NCI-H2227 (cell line): ENCODE results near the gene AFAP1.
A peak's percentile ranks its signal among the peaks of the same experiment; 100 is the strongest.
"Not testable (repeated sequence)": the region's sequence is repeated elsewhere in the genome, so short reads cannot be mapped to it uniquely, and the experiment has no call there.

Experiments
- DNase-seq: peaks from one replicate; lab custom pipeline; 2025; ENCODE audit not compliant: unreplicated experiment; lab: John Stamatoyannopoulos, UW

AFAP1 gene

DNA sequence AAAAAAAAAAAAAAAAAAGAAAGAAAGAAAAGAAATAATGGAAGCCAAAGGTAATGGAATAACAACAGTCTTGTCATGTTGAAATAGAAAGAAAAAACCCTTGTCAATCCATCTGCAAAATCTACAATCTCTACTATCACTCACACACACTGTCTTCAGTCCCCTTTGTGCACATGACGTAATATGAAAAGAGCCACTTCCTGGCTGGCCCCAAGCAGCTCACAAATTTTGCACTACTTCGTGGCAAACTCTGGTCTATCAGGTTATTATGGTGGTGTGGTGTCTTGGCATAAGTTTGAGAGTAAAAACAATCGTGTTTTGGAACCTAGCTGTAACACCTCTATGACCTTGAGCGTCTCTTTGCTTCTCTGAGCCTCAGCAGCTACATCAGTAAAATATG, 8.3 kb upstream of the AFAP1 start:
- no peak for DNase-seq

DNA sequence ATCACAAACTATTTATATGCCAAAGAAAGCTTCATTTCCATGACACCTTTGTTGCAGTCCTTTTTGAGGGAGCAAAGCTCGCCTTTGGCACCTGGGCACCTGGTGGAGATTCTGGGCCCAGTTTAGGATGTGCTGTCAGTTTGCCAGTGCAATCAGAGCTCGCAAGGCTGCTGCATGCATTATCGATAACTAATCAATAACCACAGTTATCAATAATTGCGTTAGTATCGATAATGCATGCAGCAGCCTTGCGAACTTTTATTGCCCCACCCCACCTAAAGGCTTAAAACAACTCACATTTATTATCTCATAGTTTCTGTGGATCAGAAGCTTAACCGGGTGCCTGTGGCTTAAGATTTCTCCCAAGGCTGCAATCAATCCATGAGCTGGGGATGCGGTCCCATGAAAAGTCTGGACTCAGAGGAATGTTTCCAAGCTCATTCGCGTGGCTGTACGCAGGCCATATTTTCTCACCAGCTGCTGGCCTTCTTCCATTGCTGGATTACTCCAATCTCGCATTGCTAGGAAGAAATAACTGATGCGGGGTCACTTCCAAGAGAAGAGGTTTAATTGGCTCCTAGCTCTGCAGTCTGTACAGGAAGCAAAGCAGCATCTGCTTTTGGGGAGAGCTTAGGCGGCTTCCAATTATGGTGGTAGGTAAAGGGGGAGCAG, 6.2 kb upstream of the AFAP1 start:
- DNase-seq = no peak

DNA sequence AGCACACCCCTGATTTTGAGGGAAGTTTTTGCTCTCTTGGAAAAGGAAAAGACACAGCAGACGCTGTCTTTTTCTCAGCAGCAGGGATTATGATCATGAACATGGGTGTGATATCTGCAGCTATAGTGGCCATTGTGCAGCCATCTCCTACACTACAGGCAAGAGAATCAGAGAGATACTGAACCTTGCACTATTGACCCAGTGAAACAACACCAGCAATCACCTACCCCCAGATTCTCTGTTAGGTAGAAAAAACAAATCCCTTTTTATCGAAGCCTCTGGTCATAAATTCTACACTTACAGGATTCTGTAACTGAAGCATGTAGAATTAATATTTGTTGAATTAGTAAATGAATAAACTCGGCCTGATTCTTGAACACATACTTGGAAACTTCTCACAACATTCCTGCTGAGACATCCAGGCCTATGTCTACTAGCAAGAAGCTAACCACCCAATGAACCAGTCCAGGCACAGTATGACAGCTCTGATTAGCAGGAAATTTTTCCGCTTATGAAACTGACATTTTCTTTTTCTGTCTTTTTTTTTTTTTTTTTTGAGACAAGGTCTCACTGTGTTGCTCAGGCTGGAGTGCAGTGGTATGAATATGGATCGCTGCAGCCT, 5.0 kb upstream of the AFAP1 start:
- DNase-seq = no peak

DNA sequence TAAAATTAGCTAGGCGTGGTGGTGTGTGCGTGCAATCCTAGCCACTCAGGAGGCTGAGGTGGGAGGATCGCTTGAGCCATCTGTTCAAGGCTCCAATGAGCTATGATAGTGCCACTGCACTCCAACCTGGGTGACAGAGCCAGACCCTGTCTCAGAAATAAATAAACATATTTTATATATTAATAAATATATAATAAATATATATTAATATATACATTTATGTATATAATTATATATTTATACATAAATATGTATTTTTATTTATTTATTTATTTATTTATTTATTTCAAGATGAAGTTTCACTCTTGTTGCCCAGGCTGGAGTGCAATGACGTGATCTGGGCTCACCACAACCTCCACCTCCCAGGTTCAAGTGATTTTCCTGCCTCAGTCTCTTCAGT, 4.0 kb upstream of the AFAP1 start:
- not testable (repeated sequence) for DNase-seq

DNA sequence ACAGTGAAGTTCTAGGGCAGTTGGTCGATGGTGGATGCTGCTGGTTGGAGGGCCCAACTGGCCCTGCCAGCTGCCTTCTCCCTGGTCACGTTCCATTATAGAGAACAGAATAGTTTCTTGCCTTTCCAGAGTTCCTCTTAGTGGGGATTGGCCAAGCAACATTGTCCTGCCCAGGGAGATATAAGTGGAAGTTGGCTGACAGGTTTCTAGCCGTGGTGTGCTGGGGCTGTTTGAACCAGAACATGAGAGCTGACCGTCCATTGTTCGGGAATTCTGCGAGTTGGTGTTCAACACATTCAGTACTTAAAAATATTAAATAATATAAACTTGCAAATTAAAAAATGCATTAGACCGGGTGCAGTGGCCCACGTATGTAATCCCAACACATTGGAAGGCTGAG, 3.5 kb upstream of the AFAP1 start:
- DNase-seq = no peak

DNA sequence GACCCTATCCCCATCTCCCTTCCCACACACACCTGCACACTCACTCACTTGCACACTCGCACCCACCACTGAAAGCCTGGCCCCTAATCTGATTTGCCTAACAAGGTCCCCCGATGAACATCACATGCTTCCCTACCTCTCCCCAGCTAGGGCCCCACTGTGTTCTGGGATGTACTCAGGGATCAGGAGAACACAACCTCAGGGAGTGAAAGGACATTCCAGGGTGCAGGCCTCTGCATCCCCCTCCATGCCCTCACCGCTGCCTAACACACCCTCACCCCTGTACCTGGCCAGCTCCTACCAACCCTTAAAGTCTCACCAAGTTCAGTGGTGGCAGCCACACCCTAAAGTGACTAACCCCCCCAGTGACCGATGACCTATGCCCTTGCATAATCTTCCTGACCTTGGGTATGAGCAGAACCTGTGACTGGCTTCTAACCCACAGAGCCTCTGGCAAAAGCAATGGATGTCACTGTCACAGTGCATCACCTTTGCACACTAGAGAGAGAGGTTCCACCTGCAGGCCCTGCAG, 2.4 kb upstream of the AFAP1 start:
- no peak for DNase-seq

DNA sequence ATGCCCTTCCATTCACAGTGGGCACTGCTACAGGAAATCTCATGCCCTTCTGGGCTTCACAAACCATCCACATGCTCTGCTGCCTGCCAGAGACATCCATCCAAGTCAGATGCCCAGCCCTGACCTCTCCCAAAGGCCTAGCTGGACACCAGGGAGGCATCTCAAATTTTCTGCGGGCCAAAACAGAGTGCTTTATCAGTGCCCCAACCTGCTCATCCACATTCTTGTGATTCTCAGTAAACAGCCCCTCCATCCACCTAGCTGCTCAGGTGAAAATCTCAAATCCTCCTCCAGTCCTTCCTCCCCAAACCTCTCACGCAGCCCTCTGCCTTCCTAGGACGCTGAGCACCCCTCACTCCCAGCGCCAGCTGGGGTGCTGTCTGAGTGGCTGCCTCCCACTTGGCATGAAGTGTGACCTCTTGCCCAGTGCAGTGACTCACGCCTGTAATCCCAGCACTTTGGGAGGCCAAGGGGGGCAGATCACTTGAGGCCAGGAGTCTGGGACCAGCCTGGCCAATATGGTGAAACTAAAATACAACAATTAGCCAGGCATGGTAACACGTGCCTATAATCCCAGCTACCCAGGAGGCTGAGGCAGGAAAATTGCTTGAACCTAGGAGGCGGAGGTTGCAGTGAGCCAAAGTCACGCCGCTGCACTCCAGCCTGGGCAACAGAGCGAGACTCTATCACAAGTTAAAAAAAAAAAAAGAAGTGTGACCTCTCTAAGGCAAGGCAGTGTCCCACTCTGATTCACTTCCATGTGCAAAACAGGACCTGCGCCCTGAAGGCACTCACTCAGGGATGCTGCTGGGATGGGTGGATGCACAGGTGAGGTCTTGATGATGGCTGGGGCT, 1.7 kb upstream of the AFAP1 start:
- DNase-seq = no peak

DNA sequence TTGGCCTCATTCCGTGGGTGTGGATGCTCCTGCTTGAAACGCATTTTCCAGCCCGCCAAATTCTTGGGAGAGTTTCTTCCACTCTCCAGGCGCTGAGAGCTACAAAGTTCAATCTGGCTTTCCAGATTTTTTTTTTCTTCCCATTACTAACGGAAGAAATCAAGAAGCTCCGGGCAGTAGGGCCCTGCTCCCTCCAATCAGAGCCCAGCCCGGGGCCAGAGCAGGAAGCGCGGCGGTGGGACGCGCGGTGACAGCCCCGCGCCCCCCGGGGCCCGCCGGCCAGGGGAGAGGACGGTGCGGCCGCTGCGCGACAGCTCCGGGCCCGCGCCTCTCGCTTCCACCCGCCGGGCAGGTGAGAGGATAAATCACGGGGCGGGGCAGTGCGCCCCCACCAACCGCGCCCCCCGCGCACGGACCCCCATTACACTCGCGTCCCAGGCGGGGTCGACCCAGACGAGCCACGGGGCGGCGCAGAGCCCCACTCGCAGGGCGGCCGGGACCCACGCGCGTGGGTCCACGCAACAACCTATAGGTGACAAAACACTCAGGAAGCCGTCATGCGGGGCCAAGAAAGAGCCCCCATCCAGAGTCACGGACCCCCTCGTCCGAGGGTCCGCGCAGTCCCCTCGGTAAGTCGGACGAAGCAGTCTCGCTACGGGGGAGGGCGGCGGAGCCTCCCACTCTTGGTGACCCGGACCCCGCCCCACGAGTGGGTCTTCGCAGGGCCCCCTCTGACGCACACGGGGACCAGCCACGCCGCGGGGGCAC, 868 bp downstream of the AFAP1 start:
- peak; percentile 17 for DNase-seq

DNA sequence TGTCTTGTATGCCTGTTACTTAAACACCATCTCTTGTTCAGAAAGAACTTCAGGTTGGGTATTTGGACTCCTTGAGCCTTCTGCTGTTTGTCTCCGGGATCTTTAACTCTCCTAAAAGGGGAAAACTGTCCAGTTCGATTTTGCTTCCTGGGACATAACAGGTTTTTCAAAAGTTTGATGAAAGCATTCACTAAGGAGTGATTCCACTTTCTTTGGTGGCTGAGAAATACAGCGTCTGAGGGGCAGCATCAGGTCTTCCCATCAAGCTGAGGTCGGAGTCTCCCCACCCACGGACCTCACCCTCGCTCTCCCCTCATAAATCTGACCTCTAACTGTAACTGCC, 1.4 kb downstream of the AFAP1 start:
- no peak for DNase-seq

DNA sequence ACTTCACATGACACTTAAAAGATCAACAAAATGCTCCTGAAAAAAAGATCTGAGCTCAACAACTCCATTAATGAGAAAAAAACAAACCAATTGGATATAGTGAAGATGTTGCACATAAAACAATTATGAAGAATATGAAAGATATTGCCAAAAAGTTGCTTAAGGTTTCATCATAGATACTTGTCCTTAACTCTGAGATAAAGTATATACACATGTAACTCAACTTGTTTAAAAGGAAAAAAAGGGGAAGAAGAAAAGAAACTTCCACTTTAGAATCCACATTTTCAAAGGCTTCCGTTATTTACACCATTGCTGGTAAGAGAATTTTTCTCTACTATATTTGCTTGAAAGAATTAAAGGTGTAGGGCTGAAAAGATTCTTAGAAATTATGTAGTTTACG, 2.7 kb downstream of the AFAP1 start:
- DNase-seq = no peak

DNA sequence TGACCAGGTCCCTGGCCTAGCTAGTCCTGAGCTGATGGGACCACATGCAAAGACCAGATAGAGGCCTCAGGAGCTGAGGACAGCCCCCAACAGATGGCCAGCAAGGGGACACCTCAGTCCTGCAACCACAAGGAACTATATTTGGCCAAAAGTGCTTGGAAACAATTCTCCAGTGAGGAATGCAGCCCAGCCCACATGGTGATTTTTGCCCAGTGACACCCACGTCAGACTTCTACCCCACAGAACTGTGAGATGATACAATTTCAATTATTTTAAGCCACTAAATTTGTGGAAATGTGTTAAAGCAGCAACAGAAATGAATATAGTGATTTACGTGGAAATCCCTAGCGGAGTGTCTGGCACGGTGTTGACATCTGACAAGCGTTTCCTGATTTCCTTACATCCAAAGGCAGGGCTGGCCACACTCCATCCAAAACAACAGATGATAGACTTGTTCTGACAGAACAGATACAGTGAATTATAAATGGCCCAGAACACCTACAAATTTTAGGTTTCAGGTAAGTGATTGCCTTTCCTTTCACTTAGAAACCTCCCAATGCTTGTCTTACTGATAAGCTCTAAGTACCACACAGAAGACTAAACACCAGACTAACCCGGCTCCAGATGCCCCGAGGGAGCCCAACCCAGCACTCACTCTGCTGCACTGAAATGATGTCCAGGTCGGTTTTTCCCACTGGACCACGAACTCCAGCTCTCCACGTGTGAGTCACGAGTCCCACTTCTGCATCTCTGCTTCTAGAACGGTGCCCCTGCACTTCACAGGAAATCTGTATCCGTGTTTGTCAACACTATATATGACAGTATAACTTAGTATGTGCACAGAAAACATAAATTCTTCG, 5.8 kb downstream of the AFAP1 start:
- no peak for DNase-seq

DNA sequence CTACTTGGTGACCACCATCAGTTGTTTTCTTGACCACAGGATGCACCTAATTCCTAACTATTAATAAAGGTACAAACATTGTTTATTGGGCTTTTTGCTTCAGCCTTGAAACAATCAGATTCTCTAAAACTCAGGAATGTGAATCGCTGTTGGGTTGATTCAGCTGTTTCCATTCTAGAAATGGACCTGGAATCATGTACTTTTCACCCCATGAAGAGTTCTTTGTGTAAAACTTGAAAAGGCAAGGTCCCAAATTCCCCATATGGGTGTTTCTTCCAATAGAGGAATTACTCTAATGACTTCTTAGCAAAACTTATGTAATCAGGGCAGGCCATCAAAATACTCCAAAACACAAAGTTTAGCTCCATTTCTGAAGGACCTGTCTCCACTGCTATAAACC, 7.4 kb downstream of the AFAP1 start:
- no peak for DNase-seq

DNA sequence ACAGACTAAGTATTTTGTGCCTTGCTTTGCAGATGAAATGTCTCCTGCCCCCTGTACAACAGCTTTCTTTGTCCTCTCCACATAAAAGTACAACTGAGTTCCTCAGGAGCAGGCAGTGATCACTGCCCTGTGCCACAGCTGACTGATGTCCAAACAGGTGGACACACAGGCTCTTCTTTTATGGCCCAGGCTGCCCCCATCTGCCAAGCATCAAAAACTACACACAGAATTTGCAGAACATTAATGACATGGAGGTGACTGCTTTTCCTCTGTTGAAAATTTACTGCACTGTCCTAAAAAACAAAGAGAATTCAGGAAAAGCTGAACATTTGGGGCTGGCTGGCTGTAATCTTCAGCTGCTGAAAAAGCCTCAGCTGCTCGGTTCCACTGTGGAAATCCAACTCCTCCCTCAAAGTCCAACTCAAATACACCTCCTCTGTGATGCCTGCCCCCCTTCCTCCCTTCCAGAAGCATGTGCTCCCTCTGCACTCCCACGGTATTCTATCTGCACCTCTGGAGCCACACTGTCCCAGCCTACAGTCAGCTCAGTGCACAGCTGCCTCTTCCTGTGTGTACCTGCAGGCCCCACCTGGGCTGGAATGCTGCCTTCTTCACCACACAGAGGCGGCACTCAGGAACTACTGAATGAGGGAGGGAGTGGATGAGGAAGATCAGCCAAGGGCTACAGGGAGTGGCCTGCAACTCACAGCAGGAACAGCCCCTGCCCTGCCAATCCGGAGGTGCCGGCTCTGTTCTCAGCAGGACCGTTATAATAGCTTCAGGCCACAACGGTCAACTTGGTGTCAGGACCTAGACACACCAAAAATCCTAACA, 10.3 kb downstream of the AFAP1 start:
- DNase-seq = no peak

DNA sequence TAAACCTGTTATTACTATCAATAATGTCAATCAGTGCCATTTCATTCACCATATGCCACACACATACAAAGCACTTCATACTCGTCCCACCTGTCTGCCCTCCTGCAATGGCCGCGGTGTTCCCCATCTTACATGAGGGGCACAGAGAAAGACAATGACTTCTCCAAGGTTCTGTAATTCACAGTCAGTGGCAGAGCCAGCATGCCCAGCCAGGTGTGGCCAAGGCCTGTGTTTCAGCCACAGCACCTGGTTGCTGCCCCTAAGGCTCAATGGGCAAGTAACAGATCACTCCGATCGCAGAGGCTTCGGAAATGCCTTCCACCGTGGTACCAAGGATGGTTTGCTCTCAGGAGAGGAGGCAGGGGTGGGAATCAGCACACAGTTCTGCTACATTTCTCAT, 10.9 kb downstream of the AFAP1 start:
- DNase-seq = no peak

DNA sequence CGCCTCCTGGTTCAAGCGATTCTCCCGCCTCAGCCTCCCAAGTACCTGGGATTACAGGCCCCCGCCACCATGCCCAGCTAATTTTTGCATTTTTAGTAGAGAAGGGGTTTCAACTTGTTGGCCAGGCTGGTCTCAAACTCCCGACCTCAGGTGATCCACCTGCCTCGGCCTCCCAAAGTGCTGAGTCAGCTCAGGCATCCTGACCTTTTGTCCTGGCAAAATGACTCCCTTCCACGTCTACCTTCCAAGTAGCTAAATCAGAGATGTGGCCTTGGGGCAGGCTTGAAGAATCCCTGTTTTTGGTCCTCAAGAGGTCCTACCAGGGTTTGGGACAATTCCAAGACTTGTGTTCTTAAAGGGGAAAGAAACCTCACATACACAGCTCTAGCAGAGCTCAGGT, 12.8 kb downstream of the AFAP1 start:
- no peak for DNase-seq

DNA sequence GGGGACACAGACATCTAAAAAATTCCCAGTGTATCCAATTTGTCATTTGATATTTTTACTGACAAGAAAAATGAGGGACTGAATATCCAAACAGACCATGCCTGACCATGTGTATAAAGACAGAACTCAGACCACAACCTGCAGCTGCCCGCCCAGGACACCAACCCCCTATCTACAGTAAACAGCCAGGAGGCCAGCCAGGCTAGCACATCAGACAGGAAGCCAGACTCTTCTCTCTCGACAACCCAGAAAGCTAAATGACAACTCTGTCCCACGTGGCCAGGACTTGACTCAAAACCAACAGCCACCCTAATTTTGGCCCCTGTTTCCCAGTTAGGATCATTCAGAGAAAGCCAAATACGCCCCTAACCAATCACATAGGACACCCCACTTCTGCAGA, 15.1 kb downstream of the AFAP1 start:
- no peak for DNase-seq

DNA sequence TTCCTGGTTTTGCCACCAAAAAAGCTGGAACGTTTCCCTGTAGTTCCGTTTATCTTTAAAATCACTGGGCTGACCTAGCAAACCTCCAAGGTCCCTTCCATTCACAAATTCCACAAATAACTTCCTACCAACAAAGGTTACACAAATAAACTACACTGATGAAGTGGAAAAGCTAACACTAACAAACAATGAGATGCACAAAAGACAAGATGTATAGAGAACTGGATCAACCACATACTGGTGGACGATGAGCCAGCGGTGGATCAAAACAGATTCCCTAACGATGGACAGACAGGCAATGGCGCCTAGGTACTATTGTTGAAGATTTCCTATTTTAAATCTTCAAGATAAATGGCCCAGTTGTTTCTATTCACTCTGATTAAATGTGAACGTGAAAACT, 15.5 kb downstream of the AFAP1 start:
- DNase-seq = no peak

DNA sequence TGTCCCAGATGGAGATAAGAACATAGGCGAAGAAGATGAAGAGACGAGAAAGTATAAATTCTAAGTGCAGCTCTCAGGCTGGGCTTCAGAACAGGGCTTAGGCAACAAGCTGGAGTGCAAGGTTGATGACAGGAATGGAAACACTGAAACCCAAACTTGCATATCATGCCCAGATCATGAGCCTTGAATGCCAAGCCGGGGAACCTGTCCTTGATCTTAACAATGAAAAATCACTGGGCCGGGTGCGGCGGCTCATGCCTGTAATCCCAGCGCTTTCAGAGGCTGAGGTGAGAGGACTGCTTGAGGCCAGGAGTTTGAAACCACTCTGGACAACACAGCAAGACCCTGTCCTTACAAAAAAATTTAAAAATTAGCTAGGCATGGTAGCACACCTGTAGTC, 17.2 kb downstream of the AFAP1 start:
- no peak for DNase-seq

DNA sequence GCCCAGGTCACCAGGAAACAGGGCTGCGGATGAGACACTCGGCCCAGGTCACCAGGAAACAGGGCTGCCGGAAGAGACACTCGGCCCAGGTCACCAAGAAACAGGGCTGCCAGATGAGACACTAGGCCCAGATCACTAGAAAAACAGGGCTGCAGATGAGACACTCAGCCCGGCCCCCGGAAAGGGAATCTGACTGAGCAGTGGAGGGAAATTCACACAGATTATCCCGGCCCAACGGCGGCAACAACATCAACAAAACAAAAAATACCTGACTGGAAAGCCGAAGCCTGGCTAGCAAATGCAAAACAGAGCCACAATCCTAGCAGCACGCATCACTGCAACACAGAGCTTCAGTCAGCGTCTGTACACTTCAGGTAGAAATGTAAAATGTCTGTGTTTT, 20.7 kb downstream of the AFAP1 start:
- no peak for DNase-seq

DNA sequence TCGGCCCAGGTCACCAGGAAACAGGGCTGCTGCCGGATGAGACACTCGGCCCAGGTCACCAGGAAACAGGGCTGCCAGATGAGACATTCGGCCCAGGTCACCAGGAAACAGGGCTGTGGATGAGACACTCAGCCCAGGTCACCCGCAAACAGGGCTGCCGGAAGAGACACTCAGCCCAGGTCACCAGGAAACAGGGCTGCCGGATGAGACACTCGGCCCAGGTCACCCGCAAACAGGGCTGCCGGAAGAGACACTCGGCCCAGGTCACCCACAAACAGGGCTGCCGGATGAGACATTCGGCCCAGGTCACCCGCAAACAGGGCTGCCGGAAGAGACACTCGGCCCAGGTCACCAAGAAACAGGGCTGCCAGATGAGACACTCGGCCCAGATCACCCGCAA, 21.5 kb downstream of the AFAP1 start:
- DNase-seq = not testable (repeated sequence)
